ENCODE data around the gene DAAM2. TPM values are rescaled to one million over a fixed set of nuclear protein-coding genes. Genes with fewer than 3 reads are reported as not detected.

Gene DAAM2
- total RNA-seq, 4 donors from 2014 or later = 200 to 373 (median 270) TPM

GRCh38 chr6:39914239-39914638 is 122.1 kb downstream of the DAAM2 start:
- Histone ChIP-seq H3K4me3 (no peak overlapping the region), H3K27ac (no peak overlapping the region), H3K4me1 (no peaks in the 10 kb centered on the region), H3K9me3 (no peaks in the 10 kb centered on the region), H3K36me3 (peaks cover 0 to 96% of the 10 kb centered on the region in 2 donors), H3K27me3 (no peaks in the 10 kb centered on the region)
- ATAC-seq = no peak
- TF ChIP-seq POLR2AphosphoS5 (IDR thresholded peaks at IDR 0.05) (no peak), CTCF (IDR thresholded peaks at IDR 0.05) (no peak), POLR2A (IDR thresholded peaks at IDR 0.05) (no peak), EP300 (IDR thresholded peaks at IDR 0.05) (no peak)
- WGBS, 2 donors (ENCODE audit: low coverage in 1 of 2) = 93 to 100% methylated on average over 3 of the region's 3 CpGs

- H3K4me1 ChIP-seq = no peaks in the 10 kb centered on the region
- ATAC-seq = no peak
- no peak for TF ChIP-seq CTCF (IDR thresholded peaks at IDR 0.05)
- TF ChIP-seq POLR2AphosphoS5 (IDR thresholded peaks at IDR 0.05) = no peak
- no peak for TF ChIP-seq EP300 (IDR thresholded peaks at IDR 0.05)
- no peak for TF ChIP-seq POLR2A (IDR thresholded peaks at IDR 0.05)
- H3K27ac ChIP-seq = no peak overlapping the region
- H3K9me3 ChIP-seq = no peaks in the 10 kb centered on the region
- H3K36me3 ChIP-seq = peaks cover 0 to 85% of the 10 kb centered on the region in 2 donors
- H3K27me3 ChIP-seq = no peaks in the 10 kb centered on the region
- H3K4me3 ChIP-seq = no peak overlapping the region
- WGBS, 2 donors (ENCODE audit: low coverage in 1 of 2) = 100% methylated on average over 1 of the region's 5 CpGs; no CpG with 5 or more reads in 1 of the 2 donors
These were observed 123.7 kb downstream of the DAAM2 start for GRCh38 chr6:39915866-39916265.

- ATAC-seq = no peak
- no peaks in the 10 kb centered on the region for H3K4me1 ChIP-seq
- no peak overlapping the region for H3K27ac ChIP-seq
- H3K9me3 ChIP-seq = no peaks in the 10 kb centered on the region
- WGBS, 2 donors (ENCODE audit: low coverage in 1 of 2) = 33 to 82% methylated on average over 1 to 3 of the region's 4 CpGs
- no peaks in the 10 kb centered on the region for H3K27me3 ChIP-seq
- H3K4me3 ChIP-seq = no peak overlapping the region
- no peak for TF ChIP-seq CTCF (IDR thresholded peaks at IDR 0.05)
- TF ChIP-seq POLR2AphosphoS5 (IDR thresholded peaks at IDR 0.05) = no peak
- TF ChIP-seq POLR2A (IDR thresholded peaks at IDR 0.05) = no peak
- no peak for TF ChIP-seq EP300 (IDR thresholded peaks at IDR 0.05)
- H3K36me3 ChIP-seq = peaks cover 0 to 85% of the 10 kb centered on the region in 2 donors
These were observed 125.2 kb downstream of the DAAM2 start for GRCh38 chr6:39917329-39917728.

DNA sequence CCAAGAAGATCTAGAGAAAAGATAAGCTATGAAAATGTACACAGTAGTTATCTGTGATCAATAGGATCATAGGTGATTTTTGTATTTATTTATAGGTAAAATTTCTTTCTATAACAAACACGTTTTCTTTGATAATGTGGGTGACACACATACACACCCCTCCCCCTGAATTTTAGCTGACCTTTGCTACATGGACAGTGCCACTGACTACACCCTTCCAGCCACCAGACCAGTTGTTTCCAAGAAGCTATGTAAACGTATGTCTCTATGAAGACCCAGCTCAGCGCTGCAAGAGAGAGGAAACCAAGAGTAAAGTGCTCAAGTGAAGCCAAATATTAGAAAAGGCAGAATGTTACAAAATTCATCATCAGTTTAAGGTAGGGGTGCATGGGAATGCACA is 125.8 kb downstream of the DAAM2 start:
- TF ChIP-seq POLR2A (IDR thresholded peaks at IDR 0.05) = no peak
- H3K9me3 ChIP-seq = no peaks in the 10 kb centered on the region
- H3K36me3 ChIP-seq = peaks cover 0 to 85% of the 10 kb centered on the region in 2 donors
- H3K4me1 ChIP-seq = peaks cover 0 to 1% (median 0%) of the 10 kb centered on the region in 3 donors
- 62 to 70% methylated on average over 3 of the region's 3 CpGs for WGBS, 2 donors (ENCODE audit: low coverage in 1 of 2)
- no peak overlapping the region for H3K27ac ChIP-seq
- no peaks in the 10 kb centered on the region for H3K27me3 ChIP-seq
- no peak overlapping the region for H3K4me3 ChIP-seq
- no peak for ATAC-seq

DNA sequence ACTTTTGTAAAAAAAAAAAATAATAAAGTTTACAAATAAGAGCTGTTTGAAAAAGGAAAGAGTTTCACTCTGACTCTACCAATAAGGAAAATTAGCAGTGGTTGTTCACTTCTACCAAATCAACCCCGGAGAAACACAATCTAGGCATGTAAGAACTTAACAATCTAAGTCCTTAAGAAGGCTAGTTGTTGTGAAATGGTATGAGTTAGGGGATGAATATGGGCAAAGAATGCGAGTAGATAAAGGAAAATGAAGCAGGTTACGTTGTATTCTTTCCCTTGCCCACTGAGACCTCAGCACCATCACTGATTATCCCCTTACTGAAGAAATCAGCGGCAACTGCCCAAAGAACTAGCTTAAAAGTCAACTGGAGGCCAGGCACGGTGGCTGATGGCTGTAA is 126.7 kb downstream of the DAAM2 start:
- Histone ChIP-seq H3K27ac (no peak overlapping the region), H3K36me3 (peaks cover 0 to 85% of the 10 kb centered on the region in 2 donors), H3K4me1 (peaks cover 0 to 10% (median 0%) of the 10 kb centered on the region in 3 donors), H3K27me3 (no peaks in the 10 kb centered on the region), H3K9me3 (no peaks in the 10 kb centered on the region), H3K4me3 (no peak overlapping the region)
- 93 to 97% methylated on average over 3 to 5 of the region's 5 CpGs for WGBS, 2 donors (ENCODE audit: low coverage in 1 of 2)
- TF ChIP-seq POLR2AphosphoS5 (IDR thresholded peaks at IDR 0.05) (no peak), POLR2A (IDR thresholded peaks at IDR 0.05) (no peak), EP300 (IDR thresholded peaks at IDR 0.05) (no peak), CTCF (IDR thresholded peaks at IDR 0.05) (no peak)
- ATAC-seq = no peak
